CD4-positive, alpha-beta T cell (primary cell): ENCODE data around the gene OR13C5. TPM values are rescaled to one million over a fixed set of nuclear protein-coding genes. Genes with fewer than 3 reads are reported as not detected.

ENCODE experiments used
- ATAC-seq: fragments of 200-7000 bp; cut with Tn5 transposase; one replicate; pipeline ENCODE4 v1.10.0; 2022; ENCODE audit warnings: mild to moderate bottlenecking; ENCODE audit not compliant: poor library complexity
- CTCF ChIA-PET: fragments of 350-600 bp; sonication (Branson Sonifier 250); formaldehyde crosslinking; loops from one replicate; lab custom pipeline; 2021; ENCODE audit warnings: antibody characterized with exemption, inconsistent platforms; lab: Charles Lee
- POLR2A ChIA-PET: fragments of 350-600 bp; sonication (Branson Sonifier 250); formaldehyde crosslinking; loops from one replicate; lab custom pipeline; 2021; ENCODE audit warnings: antibody characterized with exemption, inconsistent platforms; lab: Charles Lee
- DNase-seq, 14 experiments: peaks; one replicate each; pipeline ENCODE4 v3.0.0-alpha.2; 2013 to 2020; ENCODE audit warnings: mixed read lengths in 2 of 14
- H3K27ac ChIP-seq, 2 donors: one replicate each; pipeline versions ENCODE4 v1.5.1 to v1.7.0; 2013; ENCODE audit warnings: low read length in 2 of 2, low read depth in 1 of 2, mild to moderate bottlenecking in 1 of 2
- H3K27me3 ChIP-seq, 2 experiments: 1 replicate in 1 of 2; 2 replicates in 1 of 2; pipeline versions ENCODE4 v1.6.1 to v1.7.0; 2013; ENCODE audit warnings: low read length in 2 of 2, control low read depth in 1 of 2, mild to moderate bottlenecking in 1 of 2, moderate library complexity in 1 of 2; ENCODE audit not compliant: insufficient read depth in 2 of 2, control insufficient read depth in 1 of 2
- H3K36me3 ChIP-seq: one replicate; pipeline ENCODE4 v1.6.1; 2013; ENCODE audit warnings: low read length, control low read depth; ENCODE audit not compliant: insufficient read depth
- H3K4me1 ChIP-seq: one replicate; pipeline ENCODE4 v1.6.1; 2013; ENCODE audit warnings: low read length, control low read depth; ENCODE audit not compliant: insufficient read depth
- H3K4me3 ChIP-seq: one replicate; pipeline ENCODE4 v1.5.1; 2013; ENCODE audit warnings: mild to moderate bottlenecking, low read length, moderate library complexity
- H3K9me3 ChIP-seq, 2 experiments: 1 replicate in 1 of 2; 2 replicates in 1 of 2; pipeline versions ENCODE4 v1.6.1 to v1.7.0; 2013; ENCODE audit warnings: low read length in 2 of 2, mild to moderate bottlenecking in 2 of 2, control low read depth in 1 of 2, moderate library complexity in 1 of 2; ENCODE audit not compliant: control insufficient read depth in 1 of 2, insufficient read depth in 1 of 2
- H3K27ac Mint-ChIP-seq: one replicate; pipeline ENCODE4 v1.8.0; 2020; ENCODE audit warnings: mixed read lengths
- H3K27me3 Mint-ChIP-seq: one replicate; pipeline ENCODE4 v1.8.0; 2021; ENCODE audit warnings: mixed read lengths
- H3K36me3 Mint-ChIP-seq: one replicate; pipeline ENCODE4 v1.8.0; 2021; ENCODE audit warnings: low read depth, mixed read lengths
- H3K4me1 Mint-ChIP-seq: one replicate; pipeline ENCODE4 v1.8.0; 2021; ENCODE audit warnings: low read depth, mixed read lengths
- H3K4me3 Mint-ChIP-seq: one replicate; pipeline ENCODE4 v1.8.0; 2020; ENCODE audit warnings: mild to moderate bottlenecking, mixed read lengths
- H3K9me3 Mint-ChIP-seq: one replicate; pipeline ENCODE4 v1.8.0; 2020; ENCODE audit warnings: mixed read lengths
- intact Hi-C, 2 experiments: fragments of 100-400 bp; cut with DNase I in 1 of 2; cut with micrococcal nuclease in 1 of 2; formaldehyde crosslinking; loops; one replicate each; pipeline versions ENCODE4 v1.15.1 to v1.9.0; 2023 to 2025; cut with DNase I, micrococcal nuclease
- total RNA-seq, 174 experiments: library from RNA in 2 of 174; stranded (reverse) in 2 of 174; gene quantifications; one replicate each; pipeline ENCODE4 v1.2.3 and lab custom pipeline; 2021 to 2026
- TF ChIP-seq, protein P1 (sequence below): fragments of 200-600 bp; IDR thresholded peaks from one replicate; pipeline ENCODE4 v1.8.0; 2022; ENCODE audit warnings: antibody characterized with exemption, mild to moderate bottlenecking

OR13C5 gene
- total RNA-seq, 2 experiments from 2014 or later = not detected

DNA sequence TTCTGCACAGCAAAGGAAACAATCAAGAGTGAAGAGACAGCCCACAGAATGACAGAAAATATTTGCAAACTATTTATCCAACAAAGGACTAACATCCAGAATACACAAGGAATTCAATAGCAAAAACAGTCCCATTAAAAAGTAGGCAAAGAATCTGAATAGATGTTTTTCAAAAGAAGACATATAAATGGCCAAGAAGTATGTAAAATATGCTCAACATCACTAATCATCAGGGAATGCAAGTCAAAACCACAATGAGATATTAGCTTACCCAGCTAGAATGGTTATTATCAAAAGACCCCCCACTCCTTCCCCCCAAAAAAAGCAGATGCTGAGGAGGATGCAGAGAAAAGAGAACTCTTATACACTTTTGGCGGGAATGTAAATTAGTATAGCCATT, 43.7 kb downstream of the OR13C5 start:
- H3K27me3 Mint-ChIP-seq = no peaks in the 10 kb centered on the region
- intact Hi-C loops = no loop called here
- ChIA-PET CTCF (no interaction called here), POLR2A (no interaction called here)
- Histone ChIP-seq H3K4me1 (no peaks in the 10 kb centered on the region), H3K36me3 (no peaks in the 10 kb centered on the region), H3K9me3 (peaks cover 0 to 8% of the 10 kb centered on the region in 2 experiments), H3K27me3 (no peaks in the 10 kb centered on the region), H3K27ac (no peak overlapping the region), H3K4me3 (no peak overlapping the region)
- no peak overlapping the region for H3K4me3 Mint-ChIP-seq
- TF ChIP-seq, protein P1, sequence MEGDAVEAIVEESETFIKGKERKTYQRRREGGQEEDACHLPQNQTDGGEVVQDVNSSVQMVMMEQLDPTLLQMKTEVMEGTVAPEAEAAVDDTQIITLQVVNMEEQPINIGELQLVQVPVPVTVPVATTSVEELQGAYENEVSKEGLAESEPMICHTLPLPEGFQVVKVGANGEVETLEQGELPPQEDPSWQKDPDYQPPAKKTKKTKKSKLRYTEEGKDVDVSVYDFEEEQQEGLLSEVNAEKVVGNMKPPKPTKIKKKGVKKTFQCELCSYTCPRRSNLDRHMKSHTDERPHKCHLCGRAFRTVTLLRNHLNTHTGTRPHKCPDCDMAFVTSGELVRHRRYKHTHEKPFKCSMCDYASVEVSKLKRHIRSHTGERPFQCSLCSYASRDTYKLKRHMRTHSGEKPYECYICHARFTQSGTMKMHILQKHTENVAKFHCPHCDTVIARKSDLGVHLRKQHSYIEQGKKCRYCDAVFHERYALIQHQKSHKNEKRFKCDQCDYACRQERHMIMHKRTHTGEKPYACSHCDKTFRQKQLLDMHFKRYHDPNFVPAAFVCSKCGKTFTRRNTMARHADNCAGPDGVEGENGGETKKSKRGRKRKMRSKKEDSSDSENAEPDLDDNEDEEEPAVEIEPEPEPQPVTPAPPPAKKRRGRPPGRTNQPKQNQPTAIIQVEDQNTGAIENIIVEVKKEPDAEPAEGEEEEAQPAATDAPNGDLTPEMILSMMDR = no peak
- H3K9me3 Mint-ChIP-seq = no peaks in the 10 kb centered on the region
- H3K4me1 Mint-ChIP-seq = no peaks in the 10 kb centered on the region
- no peak overlapping the region for H3K27ac Mint-ChIP-seq
- H3K36me3 Mint-ChIP-seq = no peaks in the 10 kb centered on the region
- ATAC-seq = no peak
- DNase-seq = no peak

DNA sequence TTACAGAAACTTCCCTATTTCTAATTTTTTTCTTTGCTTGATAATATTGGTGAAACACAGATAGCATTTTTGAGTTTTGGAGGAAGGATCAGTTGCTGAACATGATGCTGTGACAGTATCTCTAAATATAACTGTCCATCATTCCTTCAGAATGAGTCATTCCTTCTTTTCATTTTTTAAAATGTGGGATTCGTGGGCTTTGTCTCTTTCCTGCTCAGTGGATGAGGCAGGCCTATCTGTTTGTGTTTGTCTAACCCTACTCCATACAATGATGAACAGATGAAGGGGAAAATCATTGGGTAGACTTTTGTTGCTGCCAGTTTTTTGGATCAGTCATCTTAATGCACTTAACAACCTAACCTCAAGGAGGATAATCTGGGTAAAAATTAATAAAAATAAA, 46.0 kb downstream of the OR13C5 start:
- Mint-ChIP-seq H3K27me3 (no peaks in the 10 kb centered on the region), H3K27ac (no peak overlapping the region), H3K4me3 (no peak overlapping the region), H3K36me3 (no peaks in the 10 kb centered on the region), H3K9me3 (peaks cover 3% of the 10 kb centered on the region), H3K4me1 (no peaks in the 10 kb centered on the region)
- Histone ChIP-seq H3K27me3 (no peaks in the 10 kb centered on the region), H3K9me3 (peaks cover 0 to 8% of the 10 kb centered on the region in 2 experiments), H3K4me3 (no peak overlapping the region), H3K4me1 (no peaks in the 10 kb centered on the region), H3K36me3 (no peaks in the 10 kb centered on the region), H3K27ac (no peak overlapping the region)
- ChIA-PET CTCF (no interaction called here), POLR2A (no interaction called here)
- intact Hi-C loops = no loop called here
- ATAC-seq (no peak), DNase-seq (no peak)
- TF ChIP-seq, protein P1 = no peak

Other genes with a start within 250 kb of the OR13C5 start
- not detected for gene OR13F1, start 95.2 kb downstream of the OR13C5 start, total RNA-seq
- gene OR13C4, start 72.2 kb downstream of the OR13C5 start, total RNA-seq = not detected
- not detected for gene OR13C3, start 62.6 kb downstream of the OR13C5 start, total RNA-seq
- not detected for gene OR13C8, start 30.2 kb downstream of the OR13C5 start, total RNA-seq
- not detected for gene OR13C2, start 6.2 kb upstream of the OR13C5 start, total RNA-seq
- gene OR13C9, start 18.8 kb upstream of the OR13C5 start, total RNA-seq = not detected
- gene OR13D1, start 95.1 kb upstream of the OR13C5 start, total RNA-seq = not detected
- 10 to 100 TPM in 1 of 2 experiments, 1 to 10 TPM in 1; 9.0 to 10.6 TPM for gene NIPSNAP3A, start 148.3 kb upstream of the OR13C5 start, total RNA-seq
- 1 to 10 TPM; 1.2 to 1.4 TPM for gene NIPSNAP3B, start 164.7 kb upstream of the OR13C5 start, total RNA-seq